Caco-2 (cell line): Measurements from ENCODE around the gene HHLA2. TPM values are rescaled to one million over a fixed set of nuclear protein-coding genes. Genes with fewer than 3 reads are reported as not detected.
"Not testable (repeated sequence)": the region's sequence is repeated elsewhere in the genome, so short reads cannot be mapped to it uniquely, and the experiment has no call there.

Experiments used
- BruUV-seq: library from RNA; stranded (reverse); fragments of 400-500 nt; replicated peaks from 2 replicates; lab custom pipeline; 2021; lab: Mats Ljungman, UMichigan
- CTCF ChIA-PET: fragments of 300-600 bp; sonication (Branson Sonifier 250); formaldehyde crosslinking; loops from one replicate; lab custom pipeline; 2022; ENCODE audit warnings: antibody characterized with exemption; lab: Charles Lee
- POLR2A ChIA-PET: fragments of 300-600 bp; sonication (Branson Sonifier 250); formaldehyde crosslinking; loops from one replicate; lab custom pipeline; 2022; ENCODE audit warnings: antibody characterized with exemption; lab: Charles Lee
- DNase-seq, 2 experiments: peaks; one replicate each; pipeline versions ENCODE4 v3.0.0 to v3.0.0-alpha.2; 2020 to 2022
- H3K27me3 ChIP-seq: replicated peaks from 2 replicates; pipeline ENCODE4 v1.6.0; 2011; ENCODE audit warnings: low read length; ENCODE audit not compliant: control insufficient read depth, insufficient read depth
- H3K36me3 ChIP-seq: 2 replicates; pipeline ENCODE4 v1.5.1; 2011; ENCODE audit warnings: low read length; ENCODE audit not compliant: control insufficient read depth, insufficient read depth
- H3K4me1 ChIP-seq: fragments of 250-450 bp; sonication (Bioruptor Pico); 2 replicates; pipeline ENCODE4 v1.5.1; 2020; ENCODE audit warnings: mild to moderate bottlenecking
- H3K4me3 ChIP-seq: 2 replicates; pipeline ENCODE4 v1.5.1; 2011; ENCODE audit warnings: low read depth, mild to moderate bottlenecking, control low read depth, low read length
- H3K9me3 ChIP-seq: fragments of 250-450 bp; sonication (Bioruptor Pico); 2 replicates; pipeline ENCODE4 v1.5.1; 2020; ENCODE audit warnings: mild to moderate bottlenecking, moderate library complexity
- H3K27ac Mint-ChIP-seq: one replicate; pipeline ENCODE4 v1.8.0; 2022; ENCODE audit warnings: mixed read lengths; ENCODE audit not compliant: unreplicated experiment
- H3K27me3 Mint-ChIP-seq: one replicate; pipeline ENCODE4 v1.8.0; 2022; ENCODE audit warnings: mixed read lengths; ENCODE audit not compliant: insufficient read depth, unreplicated experiment
- H3K36me3 Mint-ChIP-seq: one replicate; pipeline ENCODE4 v1.8.0; 2022; ENCODE audit warnings: mild to moderate bottlenecking, mixed read lengths; ENCODE audit not compliant: insufficient read depth, unreplicated experiment
- H3K4me1 Mint-ChIP-seq: one replicate; pipeline ENCODE4 v1.8.0; 2022; ENCODE audit warnings: low read depth, mixed read lengths; ENCODE audit not compliant: unreplicated experiment
- H3K4me3 Mint-ChIP-seq: one replicate; pipeline ENCODE4 v1.8.0; 2022; ENCODE audit warnings: mild to moderate bottlenecking, moderate library complexity, mixed read lengths; ENCODE audit not compliant: unreplicated experiment
- H3K9me3 Mint-ChIP-seq: one replicate; pipeline ENCODE4 v1.8.0; 2022; ENCODE audit warnings: mixed read lengths; ENCODE audit not compliant: unreplicated experiment
- CTCF ChIP-seq, 2 experiments: fragments of 200-600 bp in 1 of 2; IDR thresholded peaks; 1 replicate in 1 of 2; 2 replicates in 1 of 2; pipeline versions ENCODE4 v1.5.1 to v1.8.0; 2011 to 2022; ENCODE audit warnings: antibody characterized with exemption in 1 of 2, control low read depth in 1 of 2, inconsistent platforms in 1 of 2, low read depth in 1 of 2, low read length in 1 of 2, mild to moderate bottlenecking in 1 of 2, moderate library complexity in 1 of 2; ENCODE audit not compliant: insufficient read depth in 1 of 2, severe bottlenecking in 1 of 2, unreplicated experiment in 1 of 2
- intact Hi-C: fragments of 100-400 bp; cut with micrococcal nuclease; formaldehyde crosslinking; loops from one replicate; pipeline ENCODE4 v1.10.0; 2022; ENCODE audit not compliant: unreplicated experiment
- total RNA-seq: library from RNA; stranded (reverse); gene quantifications from 2 replicates; pipeline ENCODE4 v1.2.3, GENCODE V29; 2022

The HHLA2 gene
- total RNA-seq, 1 experiment from 2014 or later: 0.50 TPM

DNA sequence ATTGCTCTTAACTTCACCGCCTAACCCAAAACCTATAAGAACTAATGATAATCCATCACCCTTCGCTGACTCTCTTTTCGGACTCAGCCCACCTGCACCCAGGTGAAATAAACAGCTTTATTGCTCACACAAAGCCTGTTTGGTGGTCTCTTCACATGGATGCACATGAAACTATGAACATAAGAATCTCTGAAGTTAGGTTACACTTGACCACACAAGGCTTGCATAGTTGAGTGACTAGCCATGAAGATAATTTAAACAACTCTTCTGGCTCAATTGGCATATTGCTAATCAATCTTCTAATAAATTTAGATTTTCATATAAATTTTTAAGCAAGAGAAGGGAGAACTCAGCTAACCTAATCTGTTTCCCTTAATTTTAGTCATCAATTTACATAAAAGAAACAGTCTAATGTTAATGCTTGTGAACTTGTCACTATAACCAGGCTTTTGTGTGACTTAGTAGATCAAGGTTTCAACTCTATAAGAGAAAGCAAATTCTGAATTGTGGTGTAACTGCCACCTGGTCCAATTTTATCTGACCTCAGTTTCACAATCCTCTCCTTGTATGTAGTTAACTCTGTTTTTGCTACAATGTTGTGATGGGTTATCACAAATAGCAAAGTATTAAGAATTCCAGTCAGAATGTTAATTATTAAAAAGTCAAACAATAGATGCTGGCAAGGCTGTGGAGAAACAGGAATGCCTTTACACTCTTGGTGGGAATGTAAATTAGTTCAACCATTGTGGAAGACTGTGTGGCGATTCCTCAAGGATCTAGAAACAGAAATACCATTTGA, 82.0 kb downstream of the HHLA2 start:
- Histone ChIP-seq H3K9me3 (no peaks in the 10 kb centered on the region), H3K4me1 (peaks cover 5% of the 10 kb centered on the region; the same call in 1 of the 2 replicates), H3K36me3 (no peaks in the 10 kb centered on the region), H3K27me3 (no peaks in the 10 kb centered on the region), H3K4me3 (no peak overlapping the region)
- Mint-ChIP-seq H3K27me3 (no peaks in the 10 kb centered on the region), H3K36me3 (no peaks in the 10 kb centered on the region), H3K27ac (no peak overlapping the region), H3K4me3 (no peak overlapping the region), H3K4me1 (no peaks in the 10 kb centered on the region), H3K9me3 (no peaks in the 10 kb centered on the region)
- no peak for TF ChIP-seq CTCF (IDR thresholded peaks at IDR 0.05; ENCODE audit: insufficient read depth in 1 of 2, low read depth in 1 of 2, low read length in 1 of 2, severe bottlenecking in 1 of 2, unreplicated experiment in 1 of 2)
- ChIA-PET CTCF (no interaction called here), POLR2A (no interaction called here)
- intact Hi-C loops: no loop called here
- BruUV-seq: no TSS peak
- DNase-seq: no peak

GRCh38 chr3:108378952-108379342, 82.6 kb downstream of the HHLA2 start:
- POLR2A ChIA-PET, CTCF ChIA-PET, DNase-seq, H3K4me1 ChIP-seq, H3K4me3 ChIP-seq, H3K36me3 ChIP-seq, H3K36me3 Mint-ChIP-seq, H3K27me3 Mint-ChIP-seq, H3K9me3 Mint-ChIP-seq, H3K4me1 Mint-ChIP-seq, intact Hi-C loops, H3K9me3 ChIP-seq, H3K4me3 Mint-ChIP-seq, H3K27me3 ChIP-seq, BruUV-seq, H3K27ac Mint-ChIP-seq: not testable (repeated sequence)

DNA sequence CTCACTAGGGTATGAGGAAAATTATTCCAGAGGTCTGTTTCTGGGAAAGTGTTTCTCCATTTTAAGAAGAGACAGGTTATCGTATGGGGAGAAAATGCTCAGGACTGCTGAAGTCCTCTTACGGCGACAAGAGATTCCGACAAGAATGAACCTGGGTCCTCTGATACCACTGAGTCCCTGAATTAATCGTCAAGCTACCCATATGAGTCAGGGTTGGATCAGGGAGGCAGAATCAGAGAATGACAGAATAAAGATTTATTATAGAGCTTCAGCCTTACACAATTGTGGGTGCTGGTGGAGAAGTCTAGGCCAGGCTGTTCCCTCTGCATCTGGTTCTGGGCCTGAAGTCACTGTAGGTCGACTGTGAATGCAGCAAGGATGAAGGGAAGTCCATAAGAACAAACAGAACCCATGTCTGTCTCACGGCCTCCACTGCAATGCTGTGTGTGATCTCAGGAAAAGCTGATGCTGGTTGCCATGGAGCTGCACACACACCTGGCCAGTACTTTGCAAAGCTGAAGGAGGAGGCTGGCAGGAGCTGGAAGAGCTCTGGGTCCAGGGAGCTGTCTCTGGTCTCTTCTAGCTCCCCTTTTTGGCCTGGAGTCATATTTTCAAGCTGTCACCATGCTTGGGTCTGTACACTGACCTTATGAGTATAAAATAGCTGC, 83.9 kb downstream of the HHLA2 start:
- no peaks in the 10 kb centered on the region for H3K4me1 Mint-ChIP-seq
- TF ChIP-seq CTCF (IDR thresholded peaks at IDR 0.05; ENCODE audit: insufficient read depth in 1 of 2, low read depth in 1 of 2, low read length in 1 of 2, severe bottlenecking in 1 of 2, unreplicated experiment in 1 of 2): no peak
- BruUV-seq: no TSS peak
- ChIA-PET CTCF (no interaction called here), POLR2A (no interaction called here)
- Histone ChIP-seq H3K36me3 (no peaks in the 10 kb centered on the region), H3K4me3 (no peak overlapping the region), H3K9me3 (no peaks in the 10 kb centered on the region), H3K4me1 (peaks cover 6% of the 10 kb centered on the region; the same call in 1 of the 2 replicates), H3K27me3 (no peaks in the 10 kb centered on the region)
- H3K4me3 Mint-ChIP-seq: no peak overlapping the region
- H3K27ac Mint-ChIP-seq: no peak overlapping the region
- no peak for DNase-seq
- H3K27me3 Mint-ChIP-seq: no peaks in the 10 kb centered on the region
- intact Hi-C loops: no loop called here
- H3K9me3 Mint-ChIP-seq: no peaks in the 10 kb centered on the region
- H3K36me3 Mint-ChIP-seq: no peaks in the 10 kb centered on the region
